Subcutaneous adipose tissue (tissue), 4 donors: ENCODE results near the gene PLXNB2. TPM values are rescaled to one million over a fixed set of nuclear protein-coding genes. Genes with fewer than 3 reads are reported as not detected.

Source experiments
- total RNA-seq, 4 donors: library from RNA; depleted of rRNA; stranded (reverse); fragments of >200 nt; gene quantifications; one replicate each; pipeline ENCODE4 v1.1.0, GENCODE V29; 2016
- TF ChIP-seq, protein P1 (sequence below): fragments of 450-650 bp; IDR thresholded peaks from one replicate; pipeline ENCODE4 v1.5.1; 2016; ENCODE audit warnings: low read depth, mild to moderate bottlenecking, control low read depth, antibody characterized with exemption, moderate library complexity

The PLXNB2 gene
- total RNA-seq, 4 donors from 2014 or later = 59.2 to 128 (median 97.0) TPM

DNA sequence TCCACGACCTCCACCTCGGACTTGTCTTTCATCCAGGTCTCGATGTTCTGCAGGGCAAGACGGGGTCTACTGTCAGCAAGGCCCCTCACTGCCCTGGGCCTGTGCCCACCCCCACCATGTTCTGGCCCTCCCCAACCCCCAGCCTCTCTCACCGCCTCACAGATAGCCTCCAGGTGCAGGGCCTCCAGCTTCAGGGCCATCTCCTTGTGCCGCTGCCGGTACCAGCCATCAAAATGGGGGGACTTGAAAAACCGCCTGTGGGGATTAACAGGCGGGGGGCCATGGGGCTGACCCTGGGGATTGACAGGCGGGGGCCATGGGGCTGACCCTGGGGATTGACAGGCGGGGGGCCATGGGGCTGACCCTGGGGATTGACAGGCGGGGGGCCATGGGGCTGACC is 4.9 kb upstream of the PLXNB2 start:
- TF ChIP-seq, protein P1, sequence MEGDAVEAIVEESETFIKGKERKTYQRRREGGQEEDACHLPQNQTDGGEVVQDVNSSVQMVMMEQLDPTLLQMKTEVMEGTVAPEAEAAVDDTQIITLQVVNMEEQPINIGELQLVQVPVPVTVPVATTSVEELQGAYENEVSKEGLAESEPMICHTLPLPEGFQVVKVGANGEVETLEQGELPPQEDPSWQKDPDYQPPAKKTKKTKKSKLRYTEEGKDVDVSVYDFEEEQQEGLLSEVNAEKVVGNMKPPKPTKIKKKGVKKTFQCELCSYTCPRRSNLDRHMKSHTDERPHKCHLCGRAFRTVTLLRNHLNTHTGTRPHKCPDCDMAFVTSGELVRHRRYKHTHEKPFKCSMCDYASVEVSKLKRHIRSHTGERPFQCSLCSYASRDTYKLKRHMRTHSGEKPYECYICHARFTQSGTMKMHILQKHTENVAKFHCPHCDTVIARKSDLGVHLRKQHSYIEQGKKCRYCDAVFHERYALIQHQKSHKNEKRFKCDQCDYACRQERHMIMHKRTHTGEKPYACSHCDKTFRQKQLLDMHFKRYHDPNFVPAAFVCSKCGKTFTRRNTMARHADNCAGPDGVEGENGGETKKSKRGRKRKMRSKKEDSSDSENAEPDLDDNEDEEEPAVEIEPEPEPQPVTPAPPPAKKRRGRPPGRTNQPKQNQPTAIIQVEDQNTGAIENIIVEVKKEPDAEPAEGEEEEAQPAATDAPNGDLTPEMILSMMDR = no peak

DNA sequence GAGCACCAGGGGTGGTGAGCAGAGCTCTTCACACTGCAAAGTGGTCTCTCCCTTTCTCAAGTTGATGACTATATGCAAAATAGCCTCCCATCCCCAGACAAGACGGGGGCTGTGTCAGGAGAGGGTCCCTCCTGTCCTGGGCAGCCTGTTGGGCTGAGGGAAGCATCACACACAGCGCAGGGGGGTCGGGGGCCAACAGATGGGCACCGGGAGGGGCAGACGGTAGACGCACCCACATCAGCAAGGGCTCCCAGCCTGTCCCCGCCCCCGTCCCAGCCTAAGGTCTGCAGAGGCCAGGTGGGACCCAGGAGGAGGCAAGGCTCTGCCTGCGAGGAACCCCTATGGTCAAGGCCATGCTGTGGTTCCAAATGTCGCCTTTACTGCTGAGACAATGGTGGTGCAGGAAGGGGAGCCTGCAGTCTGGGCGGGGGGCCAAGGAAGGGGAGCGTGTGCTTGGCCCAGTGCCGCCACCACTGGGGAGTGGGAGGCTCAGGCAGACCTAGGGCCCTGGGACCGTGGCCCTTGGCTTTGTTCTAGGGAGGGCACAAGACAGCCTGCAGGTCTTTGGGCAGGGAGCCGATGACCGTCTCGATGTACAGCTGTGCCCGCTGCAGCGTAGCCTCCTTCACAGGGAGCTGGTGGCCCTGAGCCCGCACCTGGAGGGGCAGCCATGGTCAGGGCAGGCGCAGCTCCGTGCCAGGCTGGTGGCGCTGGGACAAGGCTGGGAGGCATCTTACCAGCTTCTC is 4.3 kb upstream of the PLXNB2 start:
- TF ChIP-seq, protein P1 = no peak

DNA sequence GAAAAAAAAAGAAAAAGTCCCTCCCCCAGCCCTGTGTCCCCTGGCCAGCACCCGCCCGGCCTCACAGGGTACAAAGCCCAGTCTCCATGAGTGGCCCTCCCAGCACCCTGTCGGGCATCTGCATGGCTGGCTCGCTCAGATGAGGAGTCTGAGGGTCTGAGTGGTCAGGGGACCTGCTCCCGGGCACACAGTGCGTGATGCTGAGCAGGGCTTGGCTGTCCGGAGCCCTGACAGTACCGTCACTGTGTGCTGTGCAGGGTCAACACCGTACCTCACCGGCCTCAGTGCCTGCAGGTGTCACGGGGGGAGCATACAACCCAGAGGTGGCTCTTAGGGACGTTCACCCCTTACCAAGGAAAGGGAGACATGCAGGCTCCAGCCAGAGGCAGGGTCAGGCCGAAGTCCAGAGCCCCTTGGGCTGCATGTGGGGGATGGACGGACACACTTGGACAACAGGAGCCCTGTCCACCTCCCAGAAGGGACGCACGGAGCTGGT is 3.6 kb upstream of the PLXNB2 start:
- TF ChIP-seq, protein P1 = no peak

DNA sequence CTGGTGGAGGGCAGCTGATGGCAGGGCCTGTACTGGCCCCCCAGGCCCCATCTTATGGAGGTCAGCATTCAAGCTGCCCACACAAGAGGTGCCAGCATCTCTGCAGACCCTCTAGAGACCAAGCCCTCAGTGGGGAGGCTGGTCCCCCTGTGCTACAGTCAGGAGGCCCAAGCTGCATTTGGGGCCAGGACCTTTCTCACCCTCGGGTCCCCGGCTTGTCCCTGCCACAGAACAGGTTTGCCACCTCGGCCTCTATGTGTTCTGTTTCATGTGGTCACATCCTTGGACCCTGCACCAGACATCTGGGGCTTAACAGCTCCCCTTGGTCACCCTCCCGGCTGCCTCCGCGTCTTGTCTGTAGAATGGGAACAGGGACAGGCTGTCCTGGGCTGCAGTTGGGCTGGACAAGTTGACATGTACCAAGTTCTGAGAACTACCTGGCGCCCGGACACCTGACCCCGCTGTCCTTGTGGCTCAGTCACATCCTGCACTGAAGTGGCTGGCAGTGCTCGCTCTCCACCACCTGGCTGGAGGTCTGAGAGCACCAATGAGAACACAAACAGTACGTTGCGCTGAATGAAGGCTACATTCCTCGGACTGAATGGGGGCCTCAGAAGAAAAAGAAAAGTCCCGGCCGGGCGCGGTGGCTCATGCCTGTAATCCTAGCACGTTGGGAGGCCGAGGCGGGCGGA is 2.7 kb upstream of the PLXNB2 start:
- TF ChIP-seq, protein P1 = no peak

DNA sequence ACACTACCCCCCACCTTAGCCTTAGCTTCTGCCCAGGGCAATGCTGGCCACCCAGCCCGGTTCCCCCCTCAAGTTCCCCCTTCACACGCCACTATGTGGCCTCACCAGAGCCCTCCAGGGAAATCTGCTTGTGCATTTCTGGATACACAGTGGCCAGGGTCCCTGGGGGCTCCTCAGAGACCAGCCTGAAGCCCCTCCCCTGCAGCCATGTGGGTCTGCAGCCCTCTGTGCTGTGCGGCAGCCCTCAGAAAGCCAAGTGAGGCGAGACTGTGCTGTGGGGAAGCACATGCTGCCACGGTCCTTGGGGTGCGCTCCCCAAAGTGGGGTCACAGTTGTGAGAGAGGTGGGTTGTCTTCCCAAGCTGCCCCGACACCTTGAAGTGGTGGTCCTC is 2.1 kb upstream of the PLXNB2 start:
- TF ChIP-seq, protein P1 = no peak

DNA sequence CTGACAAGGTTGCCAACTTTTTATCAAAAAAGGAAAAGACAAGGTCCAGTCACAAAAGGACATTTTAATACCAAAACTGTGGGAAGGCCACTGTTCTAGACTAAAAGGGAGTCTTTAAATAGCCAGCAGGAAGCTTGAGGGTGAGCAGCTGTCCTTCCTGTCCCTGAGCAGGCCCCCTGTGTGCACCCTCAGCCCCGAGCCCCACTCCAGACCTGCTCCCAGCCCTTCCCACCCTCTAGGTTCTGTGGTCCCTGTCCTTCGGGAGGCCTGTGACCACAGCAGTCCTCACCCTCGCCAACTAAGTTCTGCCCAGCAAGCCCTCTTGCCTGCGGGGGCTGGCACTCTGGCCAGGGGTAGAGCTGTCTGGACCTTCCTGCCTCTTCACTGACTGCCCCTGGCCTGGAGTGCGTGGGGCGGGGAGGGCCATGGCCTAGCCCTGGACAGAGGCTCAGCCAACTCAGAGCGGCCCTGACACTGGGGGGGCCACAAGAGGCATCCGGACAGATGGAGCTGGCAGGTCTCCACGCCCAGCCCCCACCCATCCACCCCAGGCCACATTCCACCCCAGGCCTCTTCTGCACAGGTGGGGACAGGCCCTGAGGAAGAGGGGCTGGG is 1.6 kb upstream of the PLXNB2 start:
- TF ChIP-seq, protein P1 = no peak

DNA sequence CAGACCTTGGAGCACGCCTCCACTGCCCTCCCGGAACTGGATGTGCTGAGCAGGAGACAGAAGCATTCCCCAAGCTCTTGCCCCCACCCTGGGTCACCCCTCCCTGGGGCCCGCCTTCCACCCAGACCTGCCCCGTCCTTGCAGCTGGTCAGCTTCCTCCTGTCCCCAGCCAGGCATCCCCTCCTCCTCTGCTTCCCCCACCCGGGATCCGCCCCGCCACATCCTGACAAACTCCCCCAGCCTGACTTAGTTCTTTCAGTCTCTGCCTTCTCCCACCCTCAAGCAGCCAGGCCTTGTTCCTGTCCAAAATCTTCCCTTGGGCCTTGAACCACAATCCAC is 1.1 kb upstream of the PLXNB2 start:
- TF ChIP-seq, protein P1 = no peak
